Testis (tissue), 3 donors: ENCODE data around the gene TESK2. TPM values are rescaled to one million over a fixed set of nuclear protein-coding genes. Genes with fewer than 3 reads are reported as not detected.

Experiments used
- DNase-seq: peaks from one replicate; pipeline ENCODE4 v3.0.0-alpha.2; 2019
- H3K27ac ChIP-seq, 2 donors: fragments of 200-600 bp; sonication (generic); one replicate each; pipeline ENCODE4 v1.5.1; 2019
- H3K27me3 ChIP-seq: fragments of 200-600 bp; sonication (generic); one replicate; pipeline ENCODE4 v1.5.1; 2019
- H3K36me3 ChIP-seq: fragments of 200-600 bp; sonication (generic); one replicate; pipeline ENCODE4 v1.5.1; 2017; ENCODE audit warnings: low read depth; ENCODE audit errors: missing control alignments
- H3K4me1 ChIP-seq: fragments of 200-600 bp; sonication (generic); one replicate; pipeline ENCODE4 v1.5.1; 2019
- H3K4me3 ChIP-seq, 2 donors: fragments of 200-600 bp; sonication (generic); one replicate each; pipeline ENCODE4 v1.5.1; 2017 to 2019
- H3K9me3 ChIP-seq: fragments of 200-600 bp; sonication (generic); one replicate; pipeline ENCODE4 v1.5.1; 2017
- POLR2A ChIP-seq: fragments of 450-650 bp; IDR thresholded peaks from one replicate; pipeline ENCODE4 v1.6.1; 2017; ENCODE audit warnings: antibody characterized with exemption, mild to moderate bottlenecking, moderate library complexity
- WGBS, 2 donors: methylation state at CpG; one replicate each; pipeline ENCODE4 v1.1.5; 2018; 5-methylcytosine and 5-hydroxymethylcytosine counted together
- intact Hi-C: fragments of 100-400 bp; cut with DNase I; formaldehyde crosslinking; loops from one replicate; pipeline ENCODE4 v1.15.1; 2023; ENCODE audit warnings: low total_unique reads
- polyA plus RNA-seq: library from polyadenylated mRNA; stranded (reverse); fragments of 350-450 nt; fragmentation: Illumina TruSeq; extraction: RNeasy Lipid Tissue Mini Kit (QIAGEN cat#74804); gene quantifications from one replicate; pipeline ENCODE4 v1.2.3, GENCODE V29; 2014; ENCODE audit warnings: low read depth, low replicate concordance; ENCODE audit not compliant: insufficient read depth
- total RNA-seq, 2 donors: library from RNA; depleted of rRNA; stranded (reverse); fragments of >200 nt; gene quantifications; one replicate each; pipeline ENCODE4 v1.2.3, GENCODE V29; 2016
- TF ChIP-seq, protein P1 (sequence below), 3 experiments: fragments of 450-650 bp in 2 of 3; fragments of 200-600 bp in 1 of 3; sonication (generic) in 1 of 3; IDR thresholded peaks; one replicate each; pipeline ENCODE4 v1.5.1; 2016 to 2019; ENCODE audit warnings: antibody characterized with exemption in 3 of 3, mild to moderate bottlenecking in 2 of 3, moderate library complexity in 1 of 3

The TESK2 gene
- total and polyA plus RNA-seq, 3 donors from 2014 or later: 14.3 to 22.7 (median 20.9) TPM

DNA sequence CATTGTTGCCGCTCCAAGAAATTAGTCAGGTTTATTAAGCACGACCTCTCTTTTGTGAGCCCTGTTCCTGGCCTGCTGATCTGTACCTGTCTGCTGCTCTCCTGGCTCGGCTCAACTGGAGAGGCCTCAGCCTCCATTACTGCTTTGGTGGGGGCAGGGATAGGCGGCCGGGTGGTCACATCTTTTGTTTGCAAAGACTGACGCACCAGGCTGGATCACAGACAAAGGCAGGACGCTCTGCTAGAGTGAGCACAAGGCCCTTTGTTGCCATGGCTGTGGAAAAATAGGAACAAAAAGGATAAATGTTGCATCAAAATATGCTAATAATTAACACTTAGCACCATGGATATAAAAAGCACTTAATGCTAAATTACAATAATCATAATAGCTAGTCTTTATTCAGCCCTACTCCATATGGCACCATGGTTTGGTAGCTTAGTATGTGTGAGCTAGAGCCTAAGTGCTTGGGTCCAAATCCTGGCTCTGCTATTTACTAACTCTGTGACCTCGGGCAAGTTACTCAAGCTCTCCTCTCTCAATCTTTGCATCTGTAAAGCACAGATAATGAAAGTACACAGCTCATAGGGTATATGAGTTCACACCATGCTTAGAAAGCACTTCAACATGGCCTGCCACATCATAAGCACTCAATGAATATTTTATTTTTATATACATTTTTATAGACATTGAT lies 193.2 kb downstream of the TESK2 start:
- no peak for DNase-seq
- WGBS, 2 donors: 75 to 87% methylated on average over 8 of the region's 8 CpGs
- no peaks in the 10 kb centered on the region for H3K9me3 ChIP-seq

More for the DNA sequence above, 193.2 kb downstream of the TESK2 start:
- Histone ChIP-seq H3K36me3 (no peaks in the 10 kb centered on the region), H3K4me1 (peaks cover 2% of the 10 kb centered on the region), H3K27me3 (no peaks in the 10 kb centered on the region), H3K4me3 (no peak overlapping the region), H3K27ac (no peak overlapping the region)
- intact Hi-C loops: no loop called here
- TF ChIP-seq, protein P1, sequence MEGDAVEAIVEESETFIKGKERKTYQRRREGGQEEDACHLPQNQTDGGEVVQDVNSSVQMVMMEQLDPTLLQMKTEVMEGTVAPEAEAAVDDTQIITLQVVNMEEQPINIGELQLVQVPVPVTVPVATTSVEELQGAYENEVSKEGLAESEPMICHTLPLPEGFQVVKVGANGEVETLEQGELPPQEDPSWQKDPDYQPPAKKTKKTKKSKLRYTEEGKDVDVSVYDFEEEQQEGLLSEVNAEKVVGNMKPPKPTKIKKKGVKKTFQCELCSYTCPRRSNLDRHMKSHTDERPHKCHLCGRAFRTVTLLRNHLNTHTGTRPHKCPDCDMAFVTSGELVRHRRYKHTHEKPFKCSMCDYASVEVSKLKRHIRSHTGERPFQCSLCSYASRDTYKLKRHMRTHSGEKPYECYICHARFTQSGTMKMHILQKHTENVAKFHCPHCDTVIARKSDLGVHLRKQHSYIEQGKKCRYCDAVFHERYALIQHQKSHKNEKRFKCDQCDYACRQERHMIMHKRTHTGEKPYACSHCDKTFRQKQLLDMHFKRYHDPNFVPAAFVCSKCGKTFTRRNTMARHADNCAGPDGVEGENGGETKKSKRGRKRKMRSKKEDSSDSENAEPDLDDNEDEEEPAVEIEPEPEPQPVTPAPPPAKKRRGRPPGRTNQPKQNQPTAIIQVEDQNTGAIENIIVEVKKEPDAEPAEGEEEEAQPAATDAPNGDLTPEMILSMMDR (IDR thresholded peaks at IDR 0.05): no peak
- no peak for TF ChIP-seq POLR2A

Other genes starting within 250 kb of the TESK2 start
- gene HPDL, start 164.3 kb downstream of the TESK2 start, total RNA-seq: 1 to 10 TPM; 1.1 to 1.3 TPM
- gene HPDL, start 164.3 kb downstream of the TESK2 start, polyA plus RNA-seq: not detected
- 10 to 100 TPM; 16.3 to 25.1 TPM for gene TOE1, start 151.0 kb downstream of the TESK2 start, total RNA-seq
- gene TOE1, start 151.0 kb downstream of the TESK2 start, polyA plus RNA-seq: 48.3 TPM
- 10 to 100 TPM; 26.8 to 31.5 TPM for gene MUTYH, start 150.7 kb downstream of the TESK2 start, total RNA-seq
- gene MUTYH, start 150.7 kb downstream of the TESK2 start, polyA plus RNA-seq: 15.1 TPM
- gene CCDC163, start 8.9 kb upstream of the TESK2 start, total RNA-seq: 1 to 10 TPM; 2.9 to 4.8 TPM
- gene CCDC163, start 8.9 kb upstream of the TESK2 start, polyA plus RNA-seq: 5.7 TPM
- gene MMACHC, start 9.1 kb upstream of the TESK2 start, total RNA-seq: 1 to 10 TPM; 7.1 to 7.3 TPM
- 17.4 TPM for gene MMACHC, start 9.1 kb upstream of the TESK2 start, polyA plus RNA-seq
- 100 to 1,000 TPM; 180 to 185 TPM for gene PRDX1, start 30.7 kb upstream of the TESK2 start, total RNA-seq
- 251 TPM for gene PRDX1, start 30.7 kb upstream of the TESK2 start, polyA plus RNA-seq
- 10 to 100 TPM; 51.1 to 60.1 TPM for gene AKR1A1, start 59.7 kb upstream of the TESK2 start, total RNA-seq
- gene AKR1A1, start 59.7 kb upstream of the TESK2 start, polyA plus RNA-seq: 63.7 TPM
- 100 to 1,000 TPM; 184 to 194 TPM for gene NASP, start 92.9 kb upstream of the TESK2 start, total RNA-seq
- gene NASP, start 92.9 kb upstream of the TESK2 start, polyA plus RNA-seq: 206 TPM
- gene CCDC17, start 132.9 kb upstream of the TESK2 start, total RNA-seq: 1 to 10 TPM; 3.8 to 5.0 TPM
- gene CCDC17, start 132.9 kb upstream of the TESK2 start, polyA plus RNA-seq: 4.4 TPM
- 100 to 1,000 TPM; 178 to 233 TPM for gene GPBP1L1, start 195.4 kb upstream of the TESK2 start, total RNA-seq
- gene GPBP1L1, start 195.4 kb upstream of the TESK2 start, polyA plus RNA-seq: 151 TPM
- gene TMEM69, start 197.0 kb upstream of the TESK2 start, total RNA-seq: 10 to 100 TPM; 26.2 to 30.9 TPM
- gene TMEM69, start 197.0 kb upstream of the TESK2 start, polyA plus RNA-seq: 29.5 TPM